GM18867 (cell line): ENCODE measurements around the gene ZNF148.
"Not testable (repeated sequence)": the region's sequence is repeated elsewhere in the genome, so short reads cannot be mapped to it uniquely, and the experiment has no call there.

Experiments
- ATAC-seq: cut with Tn5 transposase; IDR thresholded peaks from one replicate; pipeline ENCODE4 v1.9.1; 2021; ENCODE audit warnings: mild to moderate bottlenecking, moderate library complexity; ENCODE audit not compliant: unreplicated experiment

ZNF148 gene, protein sequence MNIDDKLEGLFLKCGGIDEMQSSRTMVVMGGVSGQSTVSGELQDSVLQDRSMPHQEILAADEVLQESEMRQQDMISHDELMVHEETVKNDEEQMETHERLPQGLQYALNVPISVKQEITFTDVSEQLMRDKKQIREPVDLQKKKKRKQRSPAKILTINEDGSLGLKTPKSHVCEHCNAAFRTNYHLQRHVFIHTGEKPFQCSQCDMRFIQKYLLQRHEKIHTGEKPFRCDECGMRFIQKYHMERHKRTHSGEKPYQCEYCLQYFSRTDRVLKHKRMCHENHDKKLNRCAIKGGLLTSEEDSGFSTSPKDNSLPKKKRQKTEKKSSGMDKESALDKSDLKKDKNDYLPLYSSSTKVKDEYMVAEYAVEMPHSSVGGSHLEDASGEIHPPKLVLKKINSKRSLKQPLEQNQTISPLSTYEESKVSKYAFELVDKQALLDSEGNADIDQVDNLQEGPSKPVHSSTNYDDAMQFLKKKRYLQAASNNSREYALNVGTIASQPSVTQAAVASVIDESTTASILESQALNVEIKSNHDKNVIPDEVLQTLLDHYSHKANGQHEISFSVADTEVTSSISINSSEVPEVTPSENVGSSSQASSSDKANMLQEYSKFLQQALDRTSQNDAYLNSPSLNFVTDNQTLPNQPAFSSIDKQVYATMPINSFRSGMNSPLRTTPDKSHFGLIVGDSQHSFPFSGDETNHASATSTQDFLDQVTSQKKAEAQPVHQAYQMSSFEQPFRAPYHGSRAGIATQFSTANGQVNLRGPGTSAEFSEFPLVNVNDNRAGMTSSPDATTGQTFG

DNA sequence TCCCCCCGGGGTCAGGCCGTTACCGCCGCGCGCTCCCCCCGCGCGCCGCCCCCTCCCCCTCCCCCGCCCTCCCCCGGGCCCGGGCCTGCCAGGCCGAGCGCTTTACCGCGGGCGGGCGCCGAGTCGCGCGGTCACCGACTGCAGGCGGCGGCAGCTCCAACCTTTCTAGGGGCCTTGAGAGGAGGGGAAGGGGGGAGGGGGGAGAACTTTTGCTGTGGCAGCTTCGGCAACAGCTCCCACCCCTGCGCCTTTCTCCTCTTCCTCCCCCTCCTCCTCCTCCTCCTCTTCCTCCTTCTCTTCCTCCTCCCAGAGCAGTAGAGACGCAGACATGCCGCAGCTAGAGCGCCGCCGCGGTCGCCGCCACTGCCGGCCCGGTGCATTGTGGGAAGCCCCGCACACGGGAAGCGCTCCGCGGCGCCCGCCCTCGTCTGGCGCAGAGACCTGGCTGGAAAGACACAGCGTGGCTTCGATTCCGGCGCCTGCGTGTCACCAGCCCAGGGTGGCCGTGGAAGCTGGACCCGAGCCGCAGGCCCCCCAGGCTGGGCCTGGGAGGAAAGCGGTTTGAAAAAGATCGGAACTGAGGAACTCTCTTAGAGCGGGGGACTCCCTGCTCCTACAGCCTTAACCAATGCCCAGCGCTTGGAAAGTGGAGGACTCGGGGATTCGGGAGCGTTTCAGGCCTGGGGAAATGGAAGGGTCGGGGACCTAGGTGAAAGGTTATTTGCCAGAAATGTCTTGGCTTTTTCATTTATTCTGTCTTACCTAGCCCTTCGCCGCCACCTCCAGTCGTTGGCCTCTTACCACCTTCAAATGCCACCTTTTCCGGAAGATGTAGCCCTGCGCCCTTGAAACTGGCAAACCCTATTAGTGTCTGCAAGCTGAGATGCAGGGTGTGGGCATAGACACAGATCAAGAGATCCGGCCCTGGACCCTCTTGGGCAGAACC is at the start of gene ZNF148:
Gene ZNF148, minus strand, starts transcription at position 330 of the 946 bp plus-strand sequence. CDS start 61,685 bp downstream, outside the sequence.
- ATAC-seq: peak; percentile 91

DNA sequence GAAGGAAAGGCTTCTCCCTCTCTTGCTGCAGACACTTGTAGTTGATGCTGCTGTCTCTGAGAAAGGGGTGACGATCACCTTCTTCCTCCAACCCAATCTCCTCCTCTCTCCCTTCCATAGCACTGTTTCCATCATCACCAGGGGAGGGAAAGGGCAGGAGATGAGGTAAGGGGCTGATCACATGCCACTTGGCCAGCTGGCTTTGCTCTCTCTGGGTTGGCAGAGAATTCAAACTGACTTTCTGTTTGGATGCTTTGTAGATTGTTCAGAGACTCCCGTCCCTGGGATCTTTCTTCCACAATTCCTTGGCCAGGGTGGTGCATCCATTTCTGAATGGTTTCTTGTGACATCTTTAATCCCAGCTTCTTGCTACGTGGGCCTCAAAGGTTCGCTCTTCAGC is 43.2 kb upstream of the ZNF148 start:
- ATAC-seq: no peak

DNA sequence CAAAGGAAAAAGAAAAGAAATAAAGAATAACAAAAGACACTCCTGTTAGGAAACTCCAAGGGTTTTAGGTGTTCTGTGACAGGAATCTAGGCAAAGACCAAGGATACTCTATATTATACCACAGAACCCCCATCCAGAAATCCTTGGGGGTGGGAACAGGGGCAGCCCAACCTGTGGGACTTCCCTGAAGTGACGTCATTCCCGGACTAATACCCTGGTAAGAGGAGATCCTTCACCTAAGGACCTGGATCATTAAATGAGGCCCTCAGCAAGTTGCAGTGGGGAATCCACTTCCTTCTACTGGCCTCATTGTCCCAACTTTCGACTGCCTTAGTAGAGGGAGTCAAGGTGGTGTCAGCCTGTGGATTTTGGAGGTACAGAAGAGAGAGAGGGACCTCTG is 41.1 kb upstream of the ZNF148 start:
- no peak for ATAC-seq

DNA sequence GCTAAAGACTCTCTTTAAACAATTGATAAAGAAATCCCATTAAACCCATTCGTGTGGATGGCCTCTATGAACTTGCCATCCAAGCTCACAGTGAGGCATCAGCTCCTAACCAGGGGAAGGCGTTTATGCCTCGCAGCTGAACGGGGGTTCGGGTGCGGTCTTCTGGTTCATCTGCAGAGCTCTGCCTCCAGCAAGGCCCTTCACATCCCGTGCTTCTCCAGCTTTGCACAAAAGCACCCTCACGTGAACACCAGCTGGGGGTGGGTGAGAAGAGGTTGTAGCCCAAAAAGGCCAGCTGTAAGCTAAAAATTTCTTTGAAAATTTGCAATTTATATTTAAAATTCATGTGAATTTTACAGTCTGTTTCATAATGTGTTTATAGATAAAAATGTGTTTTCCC is 39.5 kb upstream of the ZNF148 start:
- no peak for ATAC-seq

DNA sequence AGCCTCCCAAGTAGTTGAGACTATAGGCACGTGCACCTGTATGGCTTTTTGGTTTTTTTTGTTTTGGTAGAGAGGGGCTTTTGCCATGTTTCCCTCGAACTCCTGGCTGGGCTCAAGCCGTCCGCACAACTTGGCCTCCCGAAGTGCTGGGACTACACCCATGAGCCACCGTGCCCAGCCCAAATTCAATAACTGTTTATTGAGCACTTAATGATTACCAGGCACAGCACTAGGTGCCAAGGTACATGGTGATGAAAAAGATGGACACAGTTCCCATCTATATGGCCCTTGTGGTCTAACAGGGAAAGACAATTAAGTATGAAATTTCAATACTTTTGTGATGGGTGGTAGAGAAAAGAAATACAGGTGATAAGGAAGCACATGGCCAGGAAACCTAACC is 35.8 kb upstream of the ZNF148 start:
- no peak for ATAC-seq

DNA sequence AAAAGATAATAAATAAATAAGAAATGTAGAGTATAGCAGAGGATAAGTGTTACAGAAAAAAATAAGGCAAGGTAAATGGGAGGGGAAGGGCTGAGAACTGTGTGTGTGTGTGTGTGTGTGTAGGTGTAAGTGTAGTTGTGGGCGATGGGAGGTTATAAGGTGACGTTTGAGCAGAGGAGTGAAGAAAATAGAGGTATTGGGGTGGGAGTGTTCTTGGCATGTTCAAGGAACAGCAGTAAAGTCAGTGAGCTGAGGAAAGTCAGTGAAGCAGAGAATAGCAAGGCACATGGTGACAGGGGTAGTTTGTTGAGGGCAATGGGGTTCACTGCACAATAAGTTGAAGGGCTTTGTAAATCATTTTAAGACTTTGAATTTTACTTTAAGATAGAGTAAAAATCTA is 30.9 kb upstream of the ZNF148 start:
- no peak for ATAC-seq

DNA sequence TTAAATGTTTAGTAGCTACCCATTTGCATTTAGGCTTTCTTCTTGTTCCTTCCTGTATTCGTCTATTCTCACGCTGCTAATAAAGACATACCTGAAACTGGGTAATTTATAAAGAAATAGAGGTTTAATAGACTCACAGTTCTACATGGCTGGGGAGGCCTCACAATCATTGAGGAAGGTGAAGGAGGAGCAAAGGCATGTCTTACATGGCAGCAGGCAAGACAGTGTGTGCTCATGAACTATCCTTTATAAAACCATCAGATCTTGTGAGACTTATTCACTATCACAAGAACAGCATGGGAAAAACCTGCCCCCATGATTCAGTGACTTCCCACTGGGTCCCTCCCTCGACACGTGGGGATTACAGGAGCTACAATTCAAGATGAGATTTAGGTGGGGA is 30.4 kb upstream of the ZNF148 start:
- ATAC-seq: not testable (repeated sequence)

DNA sequence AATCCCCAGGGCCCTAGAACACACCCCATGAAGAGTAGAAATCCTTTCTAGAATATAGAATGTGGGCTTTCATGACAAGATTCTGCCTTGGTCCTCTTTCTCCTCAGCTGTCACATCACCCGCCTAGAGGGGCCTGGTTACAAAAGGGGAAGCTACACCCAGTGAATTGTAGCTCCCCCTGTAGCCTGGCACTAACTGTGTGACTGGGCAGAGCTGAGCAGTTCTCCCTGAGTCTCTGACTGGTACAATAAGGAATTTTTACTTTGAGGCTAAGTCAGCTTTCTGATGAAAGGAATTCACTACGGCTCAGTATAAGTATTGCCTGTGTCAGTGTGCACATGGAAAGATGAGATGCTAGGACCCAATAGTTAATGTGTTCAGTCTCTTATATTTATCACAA is 28.7 kb upstream of the ZNF148 start:
- ATAC-seq: no peak

DNA sequence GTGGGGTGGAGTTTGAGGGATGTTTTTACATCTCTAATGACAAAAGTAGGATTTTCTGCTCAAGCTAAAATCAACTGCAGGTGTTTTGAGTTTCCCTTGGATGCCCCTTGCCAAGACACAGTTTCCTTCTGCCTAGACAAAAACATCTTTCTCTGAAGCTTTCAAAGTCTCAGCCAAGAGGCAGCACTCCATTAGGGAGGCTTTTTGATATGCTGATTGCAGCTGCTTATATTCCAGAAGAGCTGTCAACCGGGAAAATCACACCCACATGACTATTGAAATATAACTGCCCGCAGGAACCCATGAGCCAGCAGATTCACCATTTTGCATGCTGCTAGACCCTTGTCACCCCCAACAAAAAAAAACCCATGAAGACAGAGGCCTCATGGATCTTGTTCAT is 27.5 kb upstream of the ZNF148 start:
- ATAC-seq: no peak

DNA sequence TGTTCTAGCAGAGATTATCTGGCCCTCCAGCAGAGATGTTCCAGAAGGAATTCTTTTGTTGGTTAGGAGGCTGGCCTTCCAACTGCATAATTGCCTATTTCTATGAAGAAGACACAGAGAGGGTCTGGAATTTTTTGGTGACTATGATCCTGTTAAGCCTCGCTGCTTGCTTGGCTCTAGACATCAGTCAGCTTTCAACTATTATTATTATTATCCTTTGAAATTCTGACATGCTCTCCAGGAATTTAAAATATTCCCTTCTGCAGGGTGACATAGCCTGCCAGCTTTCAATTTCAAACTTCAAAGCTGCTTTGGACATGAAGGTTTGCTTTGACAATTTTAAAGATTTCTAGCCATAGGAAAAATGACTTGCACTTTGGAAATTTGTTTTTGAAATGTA is 26.3 kb upstream of the ZNF148 start:
- ATAC-seq: no peak

DNA sequence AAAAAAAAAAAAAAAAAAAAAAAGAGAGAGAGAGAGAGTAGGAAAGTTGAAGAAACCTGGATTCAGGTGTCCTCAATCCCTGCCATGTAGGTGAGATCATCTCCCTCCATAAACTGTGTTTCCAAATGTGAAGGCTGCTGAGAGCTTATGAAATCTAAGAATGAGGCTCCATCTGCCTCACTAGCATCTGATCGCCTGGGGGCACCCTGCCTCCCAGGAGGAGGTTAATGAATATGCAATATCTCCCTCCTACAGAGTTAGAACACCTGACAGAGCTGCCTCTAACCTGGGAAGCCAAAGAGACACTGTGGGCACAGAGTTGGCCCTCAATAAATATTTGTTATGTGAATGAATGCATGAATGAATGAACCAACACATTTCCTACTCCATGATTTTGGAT is 23.8 kb upstream of the ZNF148 start:
- no peak for ATAC-seq

DNA sequence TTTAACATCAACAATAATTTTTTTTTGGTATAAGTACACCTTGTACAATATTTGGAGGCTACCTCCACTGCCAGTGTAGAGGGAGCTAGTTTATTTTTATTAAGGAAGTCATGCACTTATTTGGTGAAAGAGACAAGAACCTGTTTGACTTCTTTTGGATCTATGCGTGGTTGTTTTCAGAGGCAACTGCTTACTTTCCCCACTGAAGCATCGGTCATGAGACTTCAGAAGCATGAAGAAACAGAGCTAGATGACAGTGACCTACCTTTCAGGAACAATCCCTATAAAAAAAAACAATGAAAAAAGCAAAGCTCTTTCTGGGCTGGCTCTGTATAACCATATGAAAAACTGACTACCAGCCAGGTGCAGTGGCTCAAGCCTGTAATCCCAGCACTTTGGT is 20.0 kb upstream of the ZNF148 start:
- ATAC-seq: no peak

DNA sequence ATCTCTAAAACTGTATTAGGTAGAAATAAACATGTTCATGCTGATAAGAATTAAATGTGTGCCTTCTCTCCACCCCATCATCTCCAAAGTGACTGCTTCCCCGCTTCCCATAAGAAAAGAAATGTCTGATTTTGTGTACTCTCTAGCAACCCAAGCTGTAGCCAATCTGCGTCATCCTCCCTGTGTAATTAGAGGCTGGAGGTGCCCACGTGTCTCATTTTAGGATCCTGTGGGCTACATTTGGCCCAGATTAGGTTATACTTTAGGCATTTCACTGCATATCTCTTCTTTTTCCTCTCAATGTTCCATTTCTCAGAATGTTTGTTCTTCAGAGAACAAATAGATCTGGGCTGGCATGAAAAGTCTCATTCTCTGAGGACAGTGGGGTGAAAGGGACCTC is 19.3 kb upstream of the ZNF148 start:
- no peak for ATAC-seq

DNA sequence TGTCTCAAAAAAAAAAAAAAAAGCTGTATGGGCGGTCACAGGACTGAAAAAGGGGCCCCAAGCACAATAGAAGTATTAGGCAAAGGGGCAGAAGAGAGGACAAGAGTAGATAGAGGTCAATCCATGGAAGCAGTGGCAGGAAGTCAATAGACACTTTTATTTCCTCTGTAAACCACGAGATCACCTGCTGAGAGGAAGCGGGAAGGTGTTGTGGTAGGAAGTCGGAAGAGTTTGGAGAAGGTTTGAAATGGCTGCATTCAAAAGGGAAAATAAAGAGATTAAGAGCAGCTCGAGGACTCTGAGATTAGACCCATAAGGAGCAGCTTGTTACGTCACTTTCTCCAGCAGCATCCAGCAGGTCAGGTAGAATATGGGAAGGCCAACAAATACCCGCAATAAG is 14.2 kb upstream of the ZNF148 start:
- no peak for ATAC-seq

DNA sequence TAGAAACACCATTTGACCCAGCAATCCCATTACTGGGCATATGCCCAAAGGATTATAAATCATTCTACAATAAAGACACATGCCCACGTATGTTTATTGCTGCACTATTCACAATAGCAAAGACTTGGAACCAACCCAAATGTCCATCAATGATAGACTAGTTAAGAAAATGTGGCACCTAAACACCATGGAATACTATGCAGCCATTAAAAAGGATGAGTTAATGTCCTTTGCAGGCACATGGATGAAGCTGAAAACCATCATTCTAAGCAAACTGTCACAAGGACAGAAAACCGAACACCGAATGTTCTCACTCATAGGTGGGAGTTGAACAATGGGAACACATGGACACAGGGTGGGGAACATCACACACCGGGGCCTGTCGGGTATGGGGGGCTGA is 13.2 kb upstream of the ZNF148 start:
- not testable (repeated sequence) for ATAC-seq

DNA sequence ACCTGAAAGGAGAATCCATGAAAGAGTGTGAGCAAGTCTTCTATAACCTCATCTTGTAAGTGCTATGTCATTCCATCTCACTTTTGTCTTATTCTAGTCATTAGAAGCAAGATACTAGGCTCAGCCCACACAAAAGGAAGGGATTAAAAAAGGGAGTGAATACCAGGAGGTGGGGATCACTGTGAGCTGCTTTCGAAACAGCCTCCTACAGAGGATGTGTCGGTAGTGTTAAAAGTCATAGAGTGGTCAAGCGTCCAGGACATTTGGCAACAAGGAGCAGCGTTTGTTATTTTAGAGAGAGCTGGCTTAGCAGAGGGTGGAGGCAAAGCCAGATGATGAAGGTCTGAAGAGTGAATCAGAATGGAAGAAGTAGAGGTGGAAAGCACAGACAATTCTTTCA is 11.7 kb upstream of the ZNF148 start:
- ATAC-seq: no peak

DNA sequence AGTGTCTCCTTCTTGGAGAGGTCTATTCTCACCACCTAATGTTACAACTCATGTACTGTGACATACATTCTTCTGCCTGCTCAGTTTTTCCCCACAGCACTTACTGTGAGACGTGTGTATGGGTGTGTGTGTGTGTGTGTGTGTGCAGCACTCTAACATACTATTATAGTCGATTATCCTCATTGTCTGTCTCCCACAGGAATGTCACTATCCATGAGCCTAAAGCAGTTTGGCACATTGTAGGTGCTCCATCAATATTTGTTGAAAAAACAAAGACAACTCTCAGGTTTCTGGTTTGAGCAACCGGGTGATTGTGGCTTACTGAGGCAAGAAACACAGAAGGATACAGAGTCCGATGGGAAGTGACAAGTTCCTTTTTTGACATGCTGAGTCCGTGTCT is 8.6 kb upstream of the ZNF148 start:
- no peak for ATAC-seq

DNA sequence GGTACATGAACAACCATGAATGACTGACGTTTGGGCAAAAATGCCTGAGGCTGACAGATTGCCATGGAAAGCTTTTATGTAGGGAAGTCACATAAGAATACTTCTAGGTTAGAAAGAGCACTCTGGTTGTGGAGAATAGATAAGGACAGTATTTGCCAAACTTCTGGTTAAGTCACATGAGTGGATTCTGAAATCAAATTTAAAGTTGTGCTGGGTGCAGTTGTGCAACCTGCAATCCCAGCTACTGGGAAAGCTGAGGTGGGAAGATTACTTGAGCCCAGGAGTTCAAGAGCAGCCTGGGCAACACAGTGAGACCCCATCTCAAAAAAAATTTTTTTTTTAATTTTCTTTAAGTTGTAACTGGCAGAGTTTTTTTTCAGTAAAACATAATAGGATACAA is 7.2 kb upstream of the ZNF148 start:
- no peak for ATAC-seq

DNA sequence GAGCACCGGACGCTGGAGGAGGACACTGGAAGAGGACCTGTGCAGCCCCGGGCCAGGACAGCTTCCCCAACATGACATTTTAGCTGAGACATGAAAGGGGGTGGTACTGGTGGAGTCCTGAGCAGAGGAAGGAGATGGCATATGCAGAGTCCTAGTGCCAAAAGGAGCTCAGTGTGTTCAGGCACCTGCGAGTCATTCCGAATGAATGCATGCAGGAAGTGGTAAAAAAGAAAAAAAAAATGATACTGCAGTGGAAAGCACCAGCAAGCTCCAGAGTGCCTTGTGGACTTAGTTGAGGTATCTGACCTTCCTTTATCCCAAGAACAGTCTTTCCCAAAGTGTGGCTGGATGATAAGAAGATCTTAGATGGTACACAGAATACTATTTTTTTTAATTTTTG is 6.6 kb upstream of the ZNF148 start:
- no peak for ATAC-seq

DNA sequence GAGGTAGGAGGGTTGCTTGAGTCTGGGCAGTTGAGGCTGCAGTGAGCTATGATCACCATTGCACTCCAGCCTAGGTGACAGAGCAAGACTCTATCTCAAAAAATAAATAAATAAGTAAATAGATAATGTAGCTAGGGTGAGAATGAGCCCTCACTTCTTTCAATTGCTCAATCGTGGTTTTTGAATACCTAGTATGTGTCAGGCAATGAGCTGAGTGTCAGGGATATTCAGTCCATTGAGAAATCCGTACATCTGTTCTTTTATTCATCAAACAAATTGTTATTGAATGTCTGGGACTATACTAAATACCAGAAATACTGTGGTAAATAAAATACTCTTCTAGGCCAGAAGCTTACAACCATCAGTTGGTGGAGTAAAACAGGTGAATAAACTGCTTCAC is 6.2 kb upstream of the ZNF148 start:
- no peak for ATAC-seq

DNA sequence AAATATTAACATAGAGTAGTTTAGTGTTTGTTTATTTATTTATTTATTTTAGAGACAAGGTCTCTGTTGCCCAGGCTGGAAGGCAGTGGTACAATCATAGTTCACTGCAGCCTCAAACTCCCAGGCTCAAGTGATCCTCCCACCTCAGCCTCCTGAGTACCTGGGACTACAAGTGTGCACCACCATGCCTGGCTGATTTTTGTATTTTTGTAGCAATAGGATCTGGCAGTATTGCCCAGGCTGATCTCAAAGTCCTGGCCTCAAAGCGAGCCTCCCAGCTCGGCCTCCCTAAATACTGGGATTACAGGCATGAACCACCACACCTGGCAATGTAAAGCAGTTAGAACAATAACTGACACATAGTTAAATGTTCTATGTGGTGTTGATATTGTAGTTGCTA is 4.4 kb upstream of the ZNF148 start:
- no peak for ATAC-seq
